ENCODE measurements around the gene COL18A1.

Gene COL18A1

DNA sequence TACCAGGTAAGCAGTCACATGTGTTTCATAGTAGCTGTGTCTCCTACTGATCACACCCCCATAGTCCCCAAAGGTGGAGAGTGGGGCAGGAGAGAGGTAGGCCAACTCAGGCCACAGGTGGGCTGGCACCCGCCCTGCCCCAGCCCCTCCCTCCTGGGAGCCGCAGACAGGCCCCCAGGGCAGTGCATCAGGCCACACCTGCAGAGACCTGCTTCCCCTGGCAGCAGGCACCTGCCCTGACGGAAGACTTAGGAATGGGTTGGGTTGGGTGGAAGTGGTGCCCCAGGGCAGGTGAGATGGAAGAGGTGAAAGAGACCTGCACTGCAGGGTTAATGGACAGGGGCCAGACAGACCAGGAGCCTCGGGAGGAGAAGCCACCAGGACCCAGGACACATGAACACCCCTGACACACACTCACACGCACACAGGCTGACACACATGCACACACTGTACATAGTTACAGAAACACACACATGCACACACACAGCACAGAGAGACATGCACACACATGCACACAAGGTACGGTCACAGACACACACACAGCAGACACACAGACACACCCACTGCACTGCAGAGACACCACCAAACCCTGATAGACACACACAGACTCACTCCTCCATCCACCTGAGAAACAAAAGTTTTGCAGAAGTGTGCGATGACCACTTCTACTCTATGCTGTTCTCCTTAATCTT, 1.7 kb upstream of the COL18A1 start:
- no peak for DNase-seq

- DNase-seq, result no peak
These were observed 888 bp upstream of the COL18A1 start for GRCh38 chr21:45403825-45404729.

GRCh38 chr21:45405271-45405818, 380 bp downstream of the COL18A1 start:
- DNase-seq, result no peak

GRCh38 chr21:45405819-45406762, 1.1 kb downstream of the COL18A1 start:
- no peak for DNase-seq

GRCh38 chr21:45406801-45407628, 2.0 kb downstream of the COL18A1 start:
- DNase-seq, result no peak

DNA sequence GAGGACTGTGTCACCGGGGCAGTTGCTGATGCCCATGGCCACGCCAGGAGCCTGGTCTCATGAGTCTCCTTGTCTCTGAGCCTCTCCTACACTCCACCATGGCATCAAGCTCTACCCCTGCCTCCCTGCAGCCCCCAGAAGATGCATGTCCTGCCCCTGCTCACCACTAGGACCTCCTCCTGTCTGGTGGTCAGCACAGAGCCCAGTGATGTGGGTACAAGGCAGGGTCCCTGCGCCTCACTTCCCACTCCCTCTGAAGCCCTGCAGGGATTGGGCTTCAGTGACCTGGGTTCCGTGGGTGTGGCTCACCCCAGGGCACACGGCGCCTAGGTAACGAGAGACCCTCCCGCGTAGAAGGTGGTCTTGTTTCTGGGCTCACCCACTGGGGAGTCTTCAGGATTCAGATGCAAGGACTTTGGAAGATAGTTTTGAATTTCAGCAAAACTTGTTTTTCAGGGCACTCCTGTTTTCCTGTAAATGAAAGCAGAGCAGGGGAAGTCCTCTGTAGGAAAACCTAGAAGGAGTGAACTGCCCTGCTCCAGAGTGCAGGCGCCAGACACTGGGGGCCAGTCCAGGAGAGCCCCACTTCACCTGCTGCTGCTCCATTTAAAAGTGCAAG, 2.8 kb downstream of the COL18A1 start:
- DNase-seq, result no peak

GRCh38 chr21:45408271-45408791, 3.4 kb downstream of the COL18A1 start:
- no peak for DNase-seq

DNA sequence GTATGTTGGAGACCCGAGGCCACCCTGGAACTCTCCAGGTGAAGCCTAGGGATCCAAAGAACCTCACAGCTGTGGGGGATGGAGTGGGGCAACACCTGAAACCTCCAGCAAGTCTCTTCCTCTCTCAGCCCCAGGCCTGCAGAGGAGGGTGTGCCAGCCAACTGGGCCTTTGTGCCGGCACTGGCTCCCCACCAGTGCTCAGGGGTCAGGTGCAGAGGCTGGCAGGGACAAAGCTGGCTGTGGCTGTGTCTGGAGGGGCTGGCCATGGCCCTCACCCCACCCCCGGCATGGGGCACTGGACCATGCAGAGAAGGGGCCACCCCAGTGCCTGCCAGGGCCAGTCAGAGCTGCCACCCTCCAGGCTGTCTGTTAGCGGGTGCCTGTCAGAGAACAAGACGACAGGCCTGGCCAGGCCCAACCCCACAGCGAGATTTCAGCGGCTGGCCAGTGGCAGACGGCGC, 3.9 kb downstream of the COL18A1 start:
- DNase-seq, result no peak

DNA sequence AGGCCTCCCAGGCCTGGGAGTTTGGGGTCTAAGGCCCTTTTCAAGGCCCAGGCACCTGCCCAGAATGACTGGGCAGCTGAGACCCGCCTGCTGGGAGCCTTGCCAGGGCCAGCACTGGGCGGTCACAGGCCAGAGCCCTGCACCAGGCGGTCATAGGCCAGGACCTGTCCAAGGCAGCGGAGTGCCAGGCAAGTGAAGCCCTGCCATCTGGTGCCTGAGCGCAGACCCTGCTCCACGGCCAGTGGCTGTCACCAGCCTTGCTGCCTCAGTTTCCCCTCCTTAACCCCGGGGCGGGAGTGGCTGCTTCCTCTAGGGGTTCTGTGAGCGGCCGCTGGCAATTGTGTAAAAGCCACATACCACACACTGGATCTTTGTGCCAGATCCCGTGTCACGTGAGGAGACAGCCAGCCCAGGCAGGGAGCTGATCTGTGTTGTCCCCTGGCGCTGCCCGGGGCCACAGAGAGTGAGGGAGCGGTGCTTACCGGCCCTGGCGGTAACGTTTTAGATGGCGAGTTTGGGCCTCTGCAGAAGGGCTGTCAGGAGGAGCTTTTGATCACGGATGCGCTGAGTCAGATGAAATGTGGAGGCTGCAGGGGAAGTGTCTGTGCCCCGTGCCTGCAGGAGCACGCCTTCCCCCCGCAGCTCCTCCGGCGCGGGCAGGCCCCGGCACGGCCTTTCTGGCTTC, 4.6 kb downstream of the COL18A1 start:
- no peak for DNase-seq

DNA sequence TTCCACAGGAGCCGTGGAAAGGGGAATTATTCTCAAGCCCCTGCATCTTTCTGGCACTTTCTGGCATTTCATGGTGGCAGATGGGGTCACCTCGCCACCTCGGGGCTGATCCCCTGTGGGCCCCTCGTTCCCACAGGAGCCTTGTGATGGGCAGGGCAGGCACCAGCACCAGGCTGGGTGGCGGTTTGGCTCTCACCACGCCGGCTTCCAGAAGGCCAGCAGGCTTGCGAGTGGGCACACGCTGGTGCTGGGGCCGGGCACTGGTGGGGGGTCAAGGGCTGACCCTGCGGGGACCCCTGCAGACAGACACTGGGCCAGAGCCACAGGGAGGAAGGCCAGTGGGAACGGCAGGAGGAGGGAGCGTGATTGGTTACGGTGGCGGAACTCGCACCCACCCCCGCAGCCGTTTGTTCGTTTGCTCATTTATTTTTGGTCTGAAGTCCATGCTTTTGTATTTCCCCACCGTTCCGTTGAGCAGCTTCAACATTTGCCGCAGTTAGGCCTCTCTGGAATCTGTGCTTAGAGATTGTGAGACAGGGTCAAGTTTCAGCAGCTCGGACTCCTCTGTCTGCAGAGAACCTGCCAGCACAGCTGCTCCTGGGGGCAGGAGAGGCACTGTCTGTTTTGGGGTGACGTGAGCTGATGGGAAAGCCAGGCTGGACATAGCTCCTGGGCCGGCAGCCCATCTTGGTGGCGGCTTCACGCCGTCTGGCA, 5.3 kb downstream of the COL18A1 start:
- DNase-seq, result no peak

DNA sequence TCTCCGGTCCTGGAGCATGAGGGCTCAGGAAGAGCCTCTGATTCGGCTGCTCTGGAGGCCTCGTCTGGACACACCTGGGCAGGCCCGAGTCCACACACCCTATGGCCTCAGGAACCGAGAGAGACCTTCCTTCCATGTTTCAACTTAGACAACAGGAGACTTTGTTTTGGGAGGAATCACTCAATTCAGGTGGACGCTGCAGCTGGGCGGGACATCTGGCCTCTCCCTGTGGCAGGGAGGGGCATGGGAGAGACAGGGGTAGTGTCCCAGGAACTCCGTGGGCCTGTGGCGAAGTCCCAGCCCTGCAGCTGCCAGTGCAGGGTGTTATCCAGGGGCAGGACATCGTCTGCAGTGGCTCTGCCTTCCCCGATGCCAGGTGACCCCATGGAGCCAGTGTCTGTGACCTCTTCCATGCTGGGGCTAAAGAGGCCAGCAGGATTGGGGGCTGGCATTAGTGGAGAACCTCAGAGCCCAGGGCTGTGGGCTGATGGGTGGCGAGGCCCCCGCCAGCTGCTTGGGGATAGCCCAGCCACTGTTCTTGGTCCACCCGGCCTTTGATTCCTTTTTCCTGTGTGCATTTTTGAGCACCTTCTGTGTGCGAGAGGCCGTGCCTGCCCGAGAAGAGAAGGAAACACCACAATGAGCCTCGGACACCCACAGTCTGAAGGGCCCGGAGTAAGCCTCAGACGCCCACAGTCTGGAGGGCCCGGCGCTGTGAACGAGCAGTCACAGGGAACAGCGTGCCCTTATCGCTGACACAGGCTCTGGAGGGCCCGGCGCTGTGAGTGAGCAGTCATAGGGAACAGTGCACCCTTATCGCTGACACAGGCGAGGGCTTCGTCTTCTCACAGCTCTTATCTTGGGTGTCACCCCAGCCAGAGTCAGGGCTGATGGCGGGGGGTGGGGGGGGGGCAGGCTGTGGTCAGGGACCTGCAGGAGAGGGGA, 6.2 kb downstream of the COL18A1 start:
- DNase-seq, result no peak

DNA sequence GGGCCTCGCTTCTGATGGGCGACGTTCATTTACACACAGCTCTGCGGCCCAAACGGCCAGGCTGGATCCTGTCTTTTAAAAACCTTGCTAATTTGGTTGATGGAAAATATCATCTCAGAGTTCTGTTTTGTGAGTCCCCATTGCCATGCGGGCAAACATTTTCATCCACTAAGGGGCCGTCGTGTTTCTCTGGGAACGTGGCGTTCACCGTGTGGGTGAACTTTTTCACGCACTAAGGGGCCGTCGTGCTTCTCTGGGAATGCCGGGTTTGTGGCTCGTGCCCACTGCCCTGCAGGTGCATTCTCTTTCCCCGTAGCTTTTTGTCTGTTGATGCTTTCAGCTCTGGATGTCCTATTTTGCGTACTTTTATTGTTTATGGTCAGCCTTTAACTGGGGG, 6.8 kb downstream of the COL18A1 start:
- no peak for DNase-seq

DNA sequence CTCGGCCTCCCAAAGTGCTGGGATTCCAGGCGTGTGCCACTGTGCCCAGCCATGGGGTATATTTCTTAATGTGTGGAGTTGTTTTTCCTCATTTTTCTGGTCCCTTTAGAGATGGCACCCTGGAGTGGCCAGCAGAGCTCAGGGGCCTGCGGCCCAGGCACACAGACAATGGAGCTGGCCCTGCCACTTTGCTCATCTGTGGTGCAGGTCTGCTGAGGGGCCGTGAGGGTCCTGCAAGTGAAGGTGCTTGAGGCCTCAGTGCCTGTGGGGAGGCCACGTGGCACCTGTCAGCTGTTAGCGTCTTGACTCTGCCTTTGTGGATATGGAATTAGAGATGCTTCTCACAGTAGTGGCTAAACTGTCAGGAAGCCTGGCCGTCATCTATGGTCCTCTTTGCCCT, 7.5 kb downstream of the COL18A1 start:
- no peak for DNase-seq

DNA sequence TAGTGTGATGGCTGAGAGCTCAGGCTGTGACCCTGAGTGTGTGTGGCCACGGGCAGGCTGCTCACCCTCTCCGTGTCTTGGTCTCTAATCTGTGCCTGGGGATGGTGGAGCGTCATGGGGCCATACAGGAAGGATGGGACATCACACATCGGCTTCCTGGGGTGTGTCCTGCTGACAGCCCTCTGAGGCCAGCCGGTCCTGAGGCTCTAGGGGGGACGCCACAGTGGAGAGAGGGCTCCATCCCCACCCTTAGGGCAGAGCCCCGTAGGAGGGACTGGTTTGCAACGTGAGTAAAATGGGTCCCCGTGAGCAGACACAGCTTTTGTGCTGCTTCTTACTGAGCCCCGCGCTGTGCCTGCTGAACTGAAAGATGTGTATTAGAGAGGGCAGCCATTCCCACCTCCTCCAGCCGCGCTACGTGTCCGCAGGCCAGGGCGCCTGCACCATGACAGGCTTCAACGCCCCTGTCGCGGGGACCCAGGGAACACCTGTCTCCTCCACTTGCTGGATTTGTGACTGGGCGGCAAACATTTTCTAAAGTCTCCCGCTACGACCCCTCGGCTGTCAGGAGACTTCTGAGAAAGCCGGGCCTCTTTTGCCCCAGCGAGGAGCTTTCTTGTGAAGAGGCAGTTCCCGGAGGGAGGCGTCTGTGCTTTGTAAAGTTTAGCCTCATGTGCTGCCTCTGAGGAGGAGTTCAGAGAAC, 8.1 kb downstream of the COL18A1 start:
- DNase-seq, result no peak

GRCh38 chr21:45413922-45414321, 9.0 kb downstream of the COL18A1 start:
- DNase-seq, result no peak

DNA sequence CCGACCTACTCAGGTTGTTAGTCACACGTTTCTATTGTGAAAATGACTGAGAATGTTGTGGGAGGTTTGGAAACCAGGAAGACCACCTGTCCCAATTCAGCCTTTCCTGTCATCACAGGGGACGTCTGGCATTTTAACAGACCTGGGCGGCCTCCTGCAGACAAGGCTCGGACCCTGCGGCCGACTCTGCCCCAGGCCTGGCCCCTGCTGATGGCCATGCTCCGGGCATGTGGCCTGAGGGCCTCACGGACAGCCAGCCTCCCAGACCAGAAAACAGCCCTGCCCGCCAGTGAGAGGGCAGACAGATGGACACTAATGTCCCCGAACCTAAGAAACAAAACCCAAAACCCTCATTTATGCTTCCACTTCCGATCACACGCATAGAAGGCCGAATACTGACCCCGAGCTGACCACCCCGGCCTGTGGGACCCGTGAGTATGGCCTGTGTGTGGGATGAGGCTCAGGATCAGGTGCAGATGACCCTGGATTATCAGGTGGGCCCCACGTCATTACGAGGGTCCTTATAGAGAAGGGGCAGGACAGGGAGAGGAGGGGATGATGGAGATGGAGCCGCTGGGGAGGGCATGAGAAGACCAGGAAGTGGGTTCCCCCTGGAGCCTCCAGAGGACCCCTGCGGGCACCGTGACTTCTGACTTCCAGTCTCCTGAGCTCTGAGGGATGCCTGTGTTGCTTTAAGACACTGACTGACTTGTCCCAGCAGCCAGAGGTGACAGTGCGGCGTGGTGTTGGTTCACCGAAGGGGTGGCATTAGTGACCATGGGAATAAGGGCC, 9.6 kb downstream of the COL18A1 start:
- DNase-seq, result no peak

All from effector CD4-positive, alpha-beta T cell (primary cell).